Measurements from ENCODE around the gene FAM131C. TPM values are rescaled to one million over a fixed set of nuclear protein-coding genes. Genes with fewer than 3 reads are reported as not detected.
A peak's percentile ranks its signal among the peaks of the same experiment; 100 is the strongest.
"Not testable (repeated sequence)": the region's sequence is repeated elsewhere in the genome, so short reads cannot be mapped to it uniquely, and the experiment has no call there.

FAM131C gene
- total RNA-seq, 1 donor from 2014 or later = 1.9 TPM

- DNase-seq (ENCODE audit: low spot score in 2 of 2, unreplicated experiment in 2 of 2) = no peak
- Mint-ChIP-seq H3K4me3 (no peak overlapping the region), H3K27ac (peak overlapping the region; percentile 82), H3K27me3 (ENCODE audit: low read depth) (no peaks in the 10 kb centered on the region), H3K36me3 (peaks cover 2% of the 10 kb centered on the region), H3K4me1 (peaks cover 45% of the 10 kb centered on the region), H3K9me3 (peaks cover 10% of the 10 kb centered on the region)
- TF ChIP-seq, protein P1, sequence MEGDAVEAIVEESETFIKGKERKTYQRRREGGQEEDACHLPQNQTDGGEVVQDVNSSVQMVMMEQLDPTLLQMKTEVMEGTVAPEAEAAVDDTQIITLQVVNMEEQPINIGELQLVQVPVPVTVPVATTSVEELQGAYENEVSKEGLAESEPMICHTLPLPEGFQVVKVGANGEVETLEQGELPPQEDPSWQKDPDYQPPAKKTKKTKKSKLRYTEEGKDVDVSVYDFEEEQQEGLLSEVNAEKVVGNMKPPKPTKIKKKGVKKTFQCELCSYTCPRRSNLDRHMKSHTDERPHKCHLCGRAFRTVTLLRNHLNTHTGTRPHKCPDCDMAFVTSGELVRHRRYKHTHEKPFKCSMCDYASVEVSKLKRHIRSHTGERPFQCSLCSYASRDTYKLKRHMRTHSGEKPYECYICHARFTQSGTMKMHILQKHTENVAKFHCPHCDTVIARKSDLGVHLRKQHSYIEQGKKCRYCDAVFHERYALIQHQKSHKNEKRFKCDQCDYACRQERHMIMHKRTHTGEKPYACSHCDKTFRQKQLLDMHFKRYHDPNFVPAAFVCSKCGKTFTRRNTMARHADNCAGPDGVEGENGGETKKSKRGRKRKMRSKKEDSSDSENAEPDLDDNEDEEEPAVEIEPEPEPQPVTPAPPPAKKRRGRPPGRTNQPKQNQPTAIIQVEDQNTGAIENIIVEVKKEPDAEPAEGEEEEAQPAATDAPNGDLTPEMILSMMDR (IDR thresholded peaks at IDR 0.05; ENCODE audit: unreplicated experiment) = no peak
Measured at GRCh38 chr1:16110884-16111283, 37.4 kb upstream of the FAM131C start.

DNA sequence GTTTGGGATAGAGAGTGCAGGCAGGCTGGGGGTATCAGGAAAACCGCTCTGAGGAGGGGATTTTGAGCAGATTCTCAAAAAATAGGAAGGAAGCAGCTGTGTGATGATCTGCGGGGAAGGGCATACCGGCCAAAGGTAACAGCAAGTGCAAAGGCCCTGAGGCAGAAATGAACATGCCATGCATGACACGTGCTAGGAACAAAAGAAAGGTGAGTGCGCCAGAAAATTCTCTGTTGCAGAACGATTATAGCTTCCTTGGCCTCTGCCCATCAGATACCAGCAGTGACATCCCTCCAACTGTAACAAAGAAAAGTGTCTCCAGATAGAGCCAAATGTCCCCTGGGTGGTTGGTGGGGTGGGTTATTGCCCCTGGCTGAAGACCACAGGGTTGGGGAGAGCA is 37.0 kb upstream of the FAM131C start:
- no peak for DNase-seq (ENCODE audit: low spot score in 2 of 2, unreplicated experiment in 2 of 2)
- TF ChIP-seq, protein P1 (IDR thresholded peaks at IDR 0.05; ENCODE audit: unreplicated experiment) = no peak
- no peak overlapping the region for H3K4me3 Mint-ChIP-seq
- peaks cover 41% of the 10 kb centered on the region for H3K4me1 Mint-ChIP-seq
- no peak overlapping the region for H3K27ac Mint-ChIP-seq
- no peaks in the 10 kb centered on the region for H3K27me3 Mint-ChIP-seq (ENCODE audit: low read depth)
- peaks cover 10% of the 10 kb centered on the region for H3K9me3 Mint-ChIP-seq
- peaks cover 2% of the 10 kb centered on the region for H3K36me3 Mint-ChIP-seq

DNA sequence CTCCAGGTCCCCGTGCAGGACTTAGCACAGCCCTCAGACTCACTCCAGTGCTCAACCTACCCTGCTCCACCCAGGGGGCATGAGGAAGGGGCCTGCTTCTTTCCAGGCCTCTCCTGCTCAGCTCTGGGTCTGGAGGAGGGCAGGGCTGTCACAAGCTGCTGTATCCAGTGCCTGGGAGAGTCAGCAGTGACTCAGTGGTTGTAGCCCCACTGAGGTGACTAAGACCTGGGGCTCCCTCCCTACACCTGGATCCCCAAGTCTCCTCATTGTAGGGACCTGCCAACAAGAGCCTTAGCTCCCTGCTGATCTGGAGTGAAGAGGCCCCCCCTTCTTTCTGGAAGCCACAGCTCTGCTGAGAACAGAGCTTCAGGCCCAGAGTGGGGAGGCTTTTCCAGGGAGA is 36.1 kb upstream of the FAM131C start:
- TF ChIP-seq, protein P1 (IDR thresholded peaks at IDR 0.05; ENCODE audit: unreplicated experiment) = no peak
- Mint-ChIP-seq H3K27me3 (ENCODE audit: low read depth) (no peaks in the 10 kb centered on the region), H3K36me3 (peaks cover 2% of the 10 kb centered on the region), H3K9me3 (peaks cover 10% of the 10 kb centered on the region), H3K4me3 (no peak overlapping the region), H3K27ac (no peak overlapping the region), H3K4me1 (peaks cover 40% of the 10 kb centered on the region)
- no peak for DNase-seq (ENCODE audit: low spot score in 2 of 2, unreplicated experiment in 2 of 2)

DNA sequence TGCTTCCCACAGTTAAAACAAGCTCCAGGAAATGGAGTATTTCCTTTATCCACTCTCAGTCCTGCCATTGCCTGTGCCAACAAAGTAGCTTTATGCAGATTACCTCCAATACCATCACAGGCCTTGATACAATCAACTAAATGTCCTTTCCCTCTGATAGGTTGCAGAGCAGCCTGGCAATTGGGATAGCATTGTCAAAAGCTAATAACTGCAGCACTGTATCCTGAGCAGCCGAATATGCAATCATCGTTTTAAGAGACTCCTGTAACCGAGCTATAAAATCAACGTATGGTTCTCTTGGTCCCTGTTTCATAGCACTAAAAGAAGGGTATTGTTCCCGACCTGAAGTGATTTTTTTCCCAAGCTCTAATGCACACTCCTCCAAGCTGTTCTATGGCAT is 33.6 kb upstream of the FAM131C start:
- H3K36me3 Mint-ChIP-seq, H3K4me3 Mint-ChIP-seq: not testable (repeated sequence)

DNA sequence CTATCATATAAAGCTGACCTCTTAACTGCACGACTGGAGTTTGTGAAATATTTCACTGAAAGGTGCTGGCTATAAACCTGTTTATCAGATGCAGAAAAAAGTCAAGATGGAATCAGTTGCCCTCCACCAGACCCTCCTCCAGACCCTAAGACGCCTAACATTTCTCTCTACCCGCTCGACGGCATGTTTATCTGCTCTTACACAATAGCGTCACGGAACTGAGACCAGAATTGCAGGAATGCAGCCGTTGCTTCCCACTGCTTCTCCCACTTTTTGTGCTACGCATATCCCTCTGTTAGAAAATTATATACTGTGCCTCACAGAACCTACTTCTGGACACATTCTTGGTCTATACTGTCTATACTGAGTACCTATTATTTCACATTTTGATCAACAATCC is 28.2 kb upstream of the FAM131C start:
- no peaks in the 10 kb centered on the region for H3K36me3 Mint-ChIP-seq
- peaks cover 7% of the 10 kb centered on the region for H3K9me3 Mint-ChIP-seq
- H3K27ac Mint-ChIP-seq = peak overlapping the region; percentile 93
- TF ChIP-seq, protein P1 (IDR thresholded peaks at IDR 0.05; ENCODE audit: unreplicated experiment) = no peak
- H3K4me3 Mint-ChIP-seq = no peak overlapping the region
- DNase-seq (ENCODE audit: low spot score in 2 of 2, unreplicated experiment in 2 of 2) = no peak
- no peaks in the 10 kb centered on the region for H3K27me3 Mint-ChIP-seq (ENCODE audit: low read depth)
- peaks cover 25% of the 10 kb centered on the region for H3K4me1 Mint-ChIP-seq

More for the DNA sequence above, 33.6 kb upstream of the FAM131C start:
- peak overlapping the region; percentile 50 for H3K27ac Mint-ChIP-seq
- DNase-seq (ENCODE audit: low spot score in 2 of 2, unreplicated experiment in 2 of 2); H3K27me3 Mint-ChIP-seq (ENCODE audit: low read depth): not testable (repeated sequence)
- H3K9me3 Mint-ChIP-seq = peaks cover 17% of the 10 kb centered on the region
- H3K4me1 Mint-ChIP-seq = peaks cover 30% of the 10 kb centered on the region

DNA sequence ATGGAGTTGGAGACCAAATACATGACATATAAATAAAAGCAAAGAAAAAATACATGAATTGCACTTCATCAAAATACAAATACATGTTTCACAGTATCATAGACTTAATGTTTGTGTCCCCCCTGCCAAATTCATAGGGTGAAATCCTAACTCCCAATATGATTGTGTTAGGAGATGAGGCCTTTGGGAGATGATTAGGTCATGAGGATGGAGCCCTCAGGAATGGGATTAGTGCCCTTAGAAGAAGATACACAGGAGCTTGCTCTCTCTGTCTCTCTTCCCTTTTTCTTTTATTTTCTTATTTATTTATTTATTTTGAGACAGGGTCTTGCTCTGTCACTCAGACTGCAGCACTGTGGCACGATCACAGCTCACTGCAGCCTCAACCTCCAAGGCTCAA is 26.0 kb upstream of the FAM131C start:
- Mint-ChIP-seq H3K4me1 (peaks cover 19% of the 10 kb centered on the region), H3K36me3 (no peaks in the 10 kb centered on the region), H3K4me3 (no peak overlapping the region), H3K9me3 (peaks cover 7% of the 10 kb centered on the region), H3K27ac (no peak overlapping the region), H3K27me3 (ENCODE audit: low read depth) (no peaks in the 10 kb centered on the region)
- DNase-seq (ENCODE audit: low spot score in 2 of 2, unreplicated experiment in 2 of 2) = no peak
- TF ChIP-seq, protein P1 (IDR thresholded peaks at IDR 0.05; ENCODE audit: unreplicated experiment) = no peak

Measured in mesothelial cell of epicardium (in vitro differentiated cells).